ENCODE data around the gene DDX42. TPM values are rescaled to one million over a fixed set of nuclear protein-coding genes. Genes with fewer than 3 reads are reported as not detected.

Gene DDX42
- total RNA-seq, 2 donors from 2014 or later, result 126 to 130 TPM

Other genes starting within 250 kb of the DDX42 start
- gene DCAF7, start 223.7 kb upstream of the DDX42 start, total RNA-seq, result 100 to 1,000 TPM; 111 to 123 TPM
- 10 to 100 TPM; 10.1 to 27.3 TPM for gene TACO1, start 173.3 kb upstream of the DDX42 start, total RNA-seq
- gene MAP3K3, start 151.8 kb upstream of the DDX42 start, total RNA-seq, result 10 to 100 TPM; 28.3 to 54.2 TPM
- 100 to 1,000 TPM in 1 of 2 donors, 10 to 100 TPM in 1; 76.7 to 166 TPM for gene LIMD2, start 74.0 kb upstream of the DDX42 start, total RNA-seq
- gene STRADA, start 32.4 kb upstream of the DDX42 start, total RNA-seq, result 100 to 1,000 TPM in 1 of 2 donors, 10 to 100 TPM in 1; 68.3 to 112 TPM
- 10 to 100 TPM; 53.8 to 75.7 TPM for gene CCDC47, start 573 bp upstream of the DDX42 start, total RNA-seq
- gene PSMC5, start 53.3 kb downstream of the DDX42 start, total RNA-seq, result 100 to 1,000 TPM; 129 to 137 TPM
- gene FTSJ3, start 53.5 kb downstream of the DDX42 start, total RNA-seq, result 10 to 100 TPM; 47.0 to 55.8 TPM
- 100 to 1,000 TPM in 1 of 2 donors, 10 to 100 TPM in 1; 90.3 to 113 TPM for gene SMARCD2, start 68.5 kb downstream of the DDX42 start, total RNA-seq
- 1 to 10 TPM; 2.2 to 2.4 TPM for gene CSH2, start 99.5 kb downstream of the DDX42 start, total RNA-seq
- gene GH2, start 107.8 kb downstream of the DDX42 start, total RNA-seq, result not detected
- 1 to 10 TPM; 8.3 to 8.9 TPM for gene CSH1, start 122.4 kb downstream of the DDX42 start, total RNA-seq
- gene CSHL1, start 137.1 kb downstream of the DDX42 start, total RNA-seq, result under 1 TPM in 1 of 2 donors, not detected in 1; 0.31 TPM
- gene GH1, start 144.7 kb downstream of the DDX42 start, total RNA-seq, result 1 to 10 TPM in 1 of 2 donors, not detected in 1; 1.0 TPM
- gene CD79B, start 158.2 kb downstream of the DDX42 start, total RNA-seq, result 10 to 100 TPM; 28.7 to 52.6 TPM
- gene SCN4A, start 198.7 kb downstream of the DDX42 start, total RNA-seq, result under 1 TPM in 1 of 2 donors, not detected in 1; 0.10 TPM
- 1 to 10 TPM in 1 of 2 donors, under 1 TPM in 1; 0.86 to 1.8 TPM for gene PRR29, start 224.2 kb downstream of the DDX42 start, total RNA-seq
- gene ICAM2, start 246.5 kb downstream of the DDX42 start, total RNA-seq, result 10 to 100 TPM; 21.9 to 45.2 TPM

Measured in activated naive CD4-positive, alpha-beta T cell treated with anti-CD3 and anti-CD28 coated beads, Interleukin-2, amount 50 U/mL, for 72 hours (primary cell).